HepG2 (cell line): Measurements from ENCODE around the gene TLN1.

Experiments
- CTCF ChIP-seq: sonication (generic); formaldehyde crosslinking; IDR thresholded peaks from 2 replicates; pipeline ENCODE4 v1.5.0; 2020; ENCODE audit warnings: mild to moderate bottlenecking, missing genetic modification reagents, moderate library complexity
- EZH2 ChIP-seq: conservative IDR thresholded peaks from 2 replicates; pipeline ENCODE4 v1.6.1; 2012; ENCODE audit warnings: mild to moderate bottlenecking, low read depth, low read length, moderate library complexity
- NCOA5 ChIP-seq: sonication (generic); formaldehyde crosslinking; IDR thresholded peaks from 2 replicates; pipeline ENCODE4 v1.4.0; 2020; ENCODE audit warnings: missing genetic modification reagents
- TRIM24 ChIP-seq: sonication (generic); formaldehyde crosslinking; IDR thresholded peaks from 2 replicates; pipeline ENCODE4 v1.8.0; 2022; ENCODE audit warnings: mild to moderate bottlenecking, missing genetic modification reagents
- ZNF280D ChIP-seq: sonication (generic); formaldehyde crosslinking; IDR thresholded peaks from 2 replicates; pipeline ENCODE4 v1.5.1; 2020; ENCODE audit warnings: mild to moderate bottlenecking, missing genetic modification reagents
- ZNF724P ChIP-seq: sonication (generic); formaldehyde crosslinking; IDR thresholded peaks from 2 replicates; pipeline ENCODE4 v1.8.0; 2022; ENCODE audit warnings: missing genetic modification reagents, borderline replicate concordance

GRCh38 chr9:35737143-35737542 lies 5.1 kb upstream of the TLN1 start:
- no peak for TF ChIP-seq ZNF724P (CRISPR knock-in tag)
- TF ChIP-seq EZH2, result no peak
- no peak for TF ChIP-seq ZNF280D (CRISPR knock-in tag)
- TF ChIP-seq NCOA5, result no peak
- no peak for TF ChIP-seq CTCF (CRISPR knock-in tag)
- no peak for TF ChIP-seq TRIM24 (CRISPR knock-in tag)
